GM19455 (cell line): ENCODE results near the gene DBX1.
"Not testable (repeated sequence)": the region's sequence is repeated elsewhere in the genome, so short reads cannot be mapped to it uniquely, and the experiment has no call there.

Experiments used
- ATAC-seq: cut with Tn5 transposase; IDR thresholded peaks from one replicate; pipeline ENCODE4 v1.9.1; 2021; ENCODE audit not compliant: unreplicated experiment

The DBX1 gene

GRCh38 chr11:20160425-20161229 is at the start of gene DBX1:
DBX1 (minus strand) TSS chr11:20160475; CDS start chr11:20160324, 151 bp downstream.
- ATAC-seq = no peak

DNA sequence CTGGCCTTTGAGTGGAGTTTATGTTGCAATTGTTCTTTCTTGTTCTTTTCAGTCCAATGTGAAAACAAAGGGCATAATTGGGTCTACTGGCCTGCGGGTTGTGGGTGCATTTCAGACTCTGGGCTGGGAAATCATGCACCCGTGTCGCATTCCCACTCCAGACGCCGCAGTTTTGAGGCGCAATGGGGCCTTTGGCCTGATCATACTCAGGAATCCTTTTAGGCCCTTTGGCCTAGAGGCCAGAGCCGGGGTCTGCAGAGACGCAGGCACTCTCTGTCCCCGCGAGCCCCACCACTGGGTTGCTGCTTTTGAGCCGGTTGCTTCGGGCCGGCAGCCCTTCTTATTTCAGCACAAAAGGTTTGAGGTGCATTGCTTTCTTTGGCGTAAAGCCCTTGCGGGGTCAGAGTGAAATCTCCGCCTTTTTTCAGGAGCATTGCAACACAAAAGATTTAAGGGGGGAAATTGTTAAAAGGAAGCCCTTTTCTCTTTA is 48.4 kb upstream of the DBX1 start:
- no peak for ATAC-seq

- no peak for ATAC-seq
These were observed 47.7 kb upstream of the DBX1 start for GRCh38 chr11:20207781-20208621.

DNA sequence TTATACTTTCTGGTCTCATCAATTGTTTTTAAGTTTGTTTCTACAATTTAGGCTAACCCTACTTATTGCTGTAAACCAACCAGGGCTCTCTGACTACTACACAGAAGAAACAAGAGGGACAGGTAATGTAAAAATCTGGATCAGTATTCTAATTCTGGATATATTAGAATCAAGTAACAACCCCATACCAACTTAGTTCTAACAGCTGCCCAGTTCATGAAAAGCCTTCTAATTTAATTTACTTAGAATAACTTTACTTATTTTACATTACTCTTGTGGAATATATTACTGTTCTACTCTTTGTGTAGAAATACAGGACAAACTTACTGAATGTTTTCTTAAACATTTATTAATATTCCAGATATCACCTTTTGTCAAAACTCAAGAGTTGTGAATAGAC is 45.5 kb upstream of the DBX1 start:
- no peak for ATAC-seq

- ATAC-seq = no peak
These were observed 44.4 kb upstream of the DBX1 start for GRCh38 chr11:20204681-20205080.

- no peak for ATAC-seq
These were observed 43.6 kb upstream of the DBX1 start for GRCh38 chr11:20203831-20204230.

DNA sequence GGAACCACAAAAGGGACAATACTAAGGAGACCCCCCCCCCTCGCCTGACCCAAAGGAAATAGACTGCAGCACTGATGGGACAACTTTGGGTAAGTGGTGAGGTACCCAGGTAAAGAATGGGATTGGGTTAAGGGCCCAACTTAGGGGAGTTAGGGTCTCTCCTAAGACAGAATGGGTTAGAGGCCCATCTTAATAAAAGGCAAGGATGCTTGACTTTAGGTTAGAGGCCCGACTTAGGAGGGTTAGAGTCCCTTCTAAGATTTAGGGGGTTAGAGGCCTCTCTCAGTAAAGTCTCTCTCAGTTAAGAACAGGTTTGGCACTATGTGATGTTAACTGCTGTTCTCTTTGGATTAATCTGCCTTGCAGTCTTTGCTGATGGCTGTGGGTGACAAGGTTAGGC is 41.0 kb upstream of the DBX1 start:
- ATAC-seq = no peak

GRCh38 chr11:20200331-20200955 is 40.2 kb upstream of the DBX1 start:
- not testable (repeated sequence) for ATAC-seq

DNA sequence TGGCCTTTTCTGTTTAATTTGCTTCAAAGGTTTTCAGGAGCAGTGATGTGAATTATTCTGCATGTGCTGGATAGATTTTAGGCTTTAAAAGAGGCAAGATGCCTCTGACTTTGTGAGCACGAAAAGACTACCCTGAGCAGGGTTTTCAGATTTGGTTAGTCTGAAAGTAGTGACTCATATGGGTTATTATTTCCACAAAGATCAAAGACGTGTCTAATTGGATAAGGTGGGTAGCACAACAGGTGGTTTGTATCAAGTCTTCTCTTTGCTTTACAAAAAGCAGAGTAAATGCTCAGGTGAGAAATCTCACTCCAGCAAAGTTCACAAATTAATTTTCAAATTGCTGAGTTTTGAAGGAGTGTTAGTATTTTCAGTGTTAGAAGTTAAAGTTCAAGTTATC is 37.6 kb upstream of the DBX1 start:
- no peak for ATAC-seq

DNA sequence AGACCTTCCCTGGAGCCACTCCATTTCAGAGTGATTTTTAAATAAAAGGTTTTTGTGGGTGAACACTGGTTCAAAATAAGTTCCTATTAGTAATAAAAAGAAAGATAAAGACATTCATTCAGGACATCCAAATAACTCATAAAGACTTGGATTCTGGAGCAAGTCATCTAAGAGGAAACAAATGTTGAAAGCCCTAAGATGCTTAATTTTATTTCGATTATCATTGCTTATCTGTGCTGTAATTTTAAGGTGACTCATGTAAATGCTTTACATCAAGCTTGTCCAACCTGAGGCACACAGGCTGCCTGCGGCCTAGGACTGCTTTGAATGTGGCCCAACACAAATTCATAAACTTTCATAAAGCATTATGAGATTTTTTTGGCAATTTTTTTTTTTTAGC is 34.2 kb upstream of the DBX1 start:
- ATAC-seq = no peak

- no peak for ATAC-seq
These were observed 33.0 kb upstream of the DBX1 start for GRCh38 chr11:20193307-20193706.

DNA sequence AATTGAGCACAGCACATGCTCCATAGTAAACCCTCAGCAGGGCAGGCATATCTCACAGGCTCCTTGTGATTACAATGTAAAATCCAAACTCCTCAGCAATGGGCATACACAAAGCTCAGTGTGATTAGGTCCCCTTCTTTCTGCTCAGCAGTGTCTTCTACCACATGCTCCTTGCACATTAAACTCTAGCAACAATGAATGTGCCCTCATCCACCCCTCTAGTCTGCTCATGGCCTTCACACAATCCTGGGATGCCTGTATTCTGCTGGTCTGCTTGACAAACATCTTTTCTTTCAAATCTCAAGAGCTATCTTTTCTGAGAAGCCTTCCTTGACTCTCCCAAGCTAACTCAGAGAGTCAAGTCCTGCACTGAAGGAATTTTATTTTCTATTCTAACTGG is 32.4 kb upstream of the DBX1 start:
- no peak for ATAC-seq

GRCh38 chr11:20192151-20192550 is 31.9 kb upstream of the DBX1 start:
- no peak for ATAC-seq

DNA sequence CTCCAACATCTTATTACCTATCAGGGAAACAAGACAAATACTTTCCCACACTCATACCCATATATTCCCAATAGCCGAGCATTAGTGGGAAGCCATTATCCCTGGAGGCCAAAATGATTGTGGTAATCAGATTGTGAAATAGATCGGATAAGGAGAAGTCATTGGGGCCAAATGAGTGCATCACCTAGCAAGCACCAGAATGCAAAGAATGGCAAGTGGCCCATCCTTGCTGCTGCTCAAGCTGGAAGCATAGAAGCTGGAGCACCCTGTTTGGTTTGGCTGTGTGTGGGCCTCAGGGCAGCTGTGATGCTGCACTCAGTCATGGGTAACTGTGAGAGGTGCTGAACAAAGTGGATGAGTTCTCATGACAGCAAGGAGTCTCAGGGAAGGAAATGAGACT is 18.7 kb upstream of the DBX1 start:
- no peak for ATAC-seq

DNA sequence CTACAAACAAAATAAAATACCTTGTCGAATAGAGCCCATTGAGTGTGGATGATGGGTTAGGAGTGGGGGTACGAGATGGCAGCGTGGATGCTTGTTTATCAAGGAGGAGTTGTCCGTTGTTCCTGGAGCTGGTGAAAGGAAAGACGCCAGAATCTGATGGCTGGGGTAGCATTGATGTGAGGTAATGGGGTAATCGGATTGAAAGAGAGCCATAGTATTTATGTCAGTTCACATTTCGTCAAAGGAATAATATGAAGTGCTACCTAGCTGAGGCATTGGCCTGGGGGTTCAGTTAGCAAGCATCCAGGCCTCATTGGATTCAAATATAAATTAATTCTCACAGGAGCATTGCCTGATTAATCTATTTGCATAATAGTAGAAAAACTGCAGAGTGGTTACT is 16.9 kb upstream of the DBX1 start:
- ATAC-seq = no peak

GRCh38 chr11:20172721-20173447 is 12.6 kb upstream of the DBX1 start:
- no peak for ATAC-seq

- no peak for ATAC-seq
These were observed 3.7 kb upstream of the DBX1 start for GRCh38 chr11:20163783-20164481.

- no peak for ATAC-seq
These were observed 2.8 kb upstream of the DBX1 start for GRCh38 chr11:20162824-20163782.
